GM21447 (cell line): Measurements from ENCODE around the gene APP.

Source experiments
- ATAC-seq: cut with Tn5 transposase; IDR thresholded peaks from one replicate; pipeline ENCODE4 v1.9.1; 2021; ENCODE audit not compliant: unreplicated experiment

The APP gene

DNA sequence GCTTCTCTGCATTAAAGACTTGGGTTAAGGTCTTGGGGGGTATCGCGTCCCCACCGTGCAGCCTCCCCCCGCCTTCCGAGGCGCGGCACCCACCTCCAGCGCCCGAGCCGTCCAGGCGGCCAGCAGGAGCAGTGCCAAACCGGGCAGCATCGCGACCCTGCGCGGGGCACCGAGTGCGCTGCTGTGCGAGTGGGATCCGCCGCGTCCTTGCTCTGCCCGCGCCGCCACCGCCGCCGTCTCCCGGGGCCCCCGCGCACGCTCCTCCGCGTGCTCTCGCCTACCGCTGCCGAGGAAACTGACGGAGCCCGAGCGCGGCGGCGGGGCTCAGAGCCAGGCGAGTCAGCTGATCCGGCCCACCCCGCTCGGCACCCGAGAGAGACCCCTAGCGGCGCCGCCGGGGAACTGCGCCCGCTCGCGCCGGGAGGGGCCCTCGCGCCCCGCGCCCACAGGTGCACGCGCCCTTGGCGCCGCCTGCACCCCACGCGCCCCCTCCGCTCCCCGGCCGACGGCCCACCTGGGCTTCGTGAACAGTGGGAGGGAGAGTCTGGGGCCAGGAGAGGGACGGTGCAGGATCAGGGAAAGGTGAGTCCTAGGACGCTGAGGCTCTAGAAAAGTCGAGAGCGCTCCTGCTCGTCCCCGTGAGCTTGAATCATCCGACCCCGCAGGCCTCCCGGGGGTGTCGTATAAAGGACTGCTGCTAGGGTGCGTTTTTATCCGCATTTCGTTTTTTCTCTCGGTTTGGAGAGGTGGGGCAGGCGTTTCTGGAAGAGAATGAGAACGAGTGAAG, at the start of gene APP:
Gene APP, minus strand, starts transcription at position 300 of the 787 bp plus-strand sequence. Its CDS starts 150 bp downstream, at position 150.
- peak; percentile 62 for ATAC-seq

GRCh38 chr21:26212220-26212619, 41.6 kb upstream of the APP start:
- no peak for ATAC-seq

DNA sequence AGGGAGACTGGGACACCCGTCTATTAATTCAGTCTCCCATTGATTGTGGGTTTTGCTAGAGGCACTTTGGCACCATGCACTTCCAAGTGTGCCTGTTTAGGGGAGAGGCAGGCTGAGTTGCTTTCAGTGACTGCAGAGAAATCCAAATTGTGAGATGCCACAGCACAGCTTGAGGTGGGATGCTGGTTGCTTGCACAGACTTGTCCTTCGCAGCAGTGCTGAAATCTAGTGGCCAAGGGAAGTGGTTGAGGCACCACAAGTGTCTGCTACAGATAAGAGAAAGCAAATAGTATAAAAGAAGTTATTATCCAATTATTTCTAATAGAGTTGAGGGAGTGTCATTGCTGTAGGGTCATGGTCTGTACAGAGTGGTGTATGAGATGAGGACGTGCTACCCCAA, 40.0 kb upstream of the APP start:
- ATAC-seq: no peak

- no peak for ATAC-seq
These were observed 36.5 kb upstream of the APP start for GRCh38 chr21:26207021-26207420.

GRCh38 chr21:26199456-26199855, 28.9 kb upstream of the APP start:
- ATAC-seq: no peak

GRCh38 chr21:26195708-26196107, 25.1 kb upstream of the APP start:
- no peak for ATAC-seq

DNA sequence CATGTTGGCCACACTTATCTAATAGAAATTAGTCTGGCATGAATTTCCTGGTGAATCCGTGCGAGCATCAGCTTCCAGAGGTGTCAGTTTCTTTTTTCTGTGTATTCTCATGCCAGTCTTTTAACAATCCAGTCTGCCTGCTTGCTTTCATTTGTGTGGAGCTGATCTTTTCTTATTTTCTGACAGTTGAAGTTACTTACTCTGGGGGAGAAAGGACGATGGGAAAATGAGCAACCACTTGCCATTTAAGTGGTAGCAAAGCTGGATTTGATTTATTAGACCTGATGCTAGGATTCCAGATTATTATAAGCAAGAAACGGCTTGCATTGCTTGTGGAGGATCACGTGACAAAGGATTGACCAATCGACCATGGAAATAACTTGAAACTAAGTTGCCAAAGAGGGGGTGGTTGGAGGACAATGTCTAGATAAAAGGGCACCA, 24.3 kb upstream of the APP start:
- ATAC-seq: no peak

- no peak for ATAC-seq
These were observed 23.8 kb upstream of the APP start for GRCh38 chr21:26194326-26194725.

- ATAC-seq: no peak
These were observed 21.0 kb upstream of the APP start for GRCh38 chr21:26191609-26192008.

DNA sequence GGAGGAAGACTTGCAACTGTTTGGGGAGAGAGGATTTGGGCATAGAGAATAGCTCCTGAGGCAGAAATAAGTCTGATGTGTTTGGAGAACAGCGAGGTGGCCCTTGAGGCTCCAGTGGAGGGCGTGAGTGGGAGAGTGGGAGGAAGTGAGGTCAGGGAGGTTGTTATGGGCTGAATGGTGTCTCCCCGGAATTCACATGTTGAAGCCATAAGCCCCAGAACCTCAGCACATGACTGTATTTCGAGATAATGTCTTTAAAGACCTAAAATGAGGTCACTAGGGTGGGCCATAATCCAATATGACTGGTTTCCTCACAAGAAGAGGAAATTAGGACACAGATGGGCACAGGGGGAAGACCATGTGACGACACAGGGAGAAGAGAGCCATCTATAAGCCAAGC, 17.9 kb upstream of the APP start:
- no peak for ATAC-seq

GRCh38 chr21:26185446-26185845, 14.9 kb upstream of the APP start:
- ATAC-seq: no peak

DNA sequence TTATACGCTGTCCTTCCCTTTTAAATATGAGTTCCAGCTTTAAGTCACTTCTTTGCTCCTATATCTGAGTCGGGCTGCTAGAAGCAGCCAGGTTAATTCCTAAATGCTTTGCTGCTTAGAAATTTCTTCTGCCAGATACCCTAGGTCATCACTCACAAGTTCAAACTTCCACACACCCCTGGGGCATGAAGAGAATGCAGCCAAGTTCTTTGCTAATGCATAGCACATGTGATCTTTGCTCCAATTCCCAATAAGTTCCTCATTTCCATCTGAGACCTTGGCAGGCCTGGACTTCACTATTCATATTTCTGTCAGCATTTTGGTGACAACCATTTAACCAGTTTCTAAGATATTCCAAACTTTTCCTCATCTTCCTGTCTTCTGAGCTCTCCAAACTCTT, 14.5 kb upstream of the APP start:
- no peak for ATAC-seq

DNA sequence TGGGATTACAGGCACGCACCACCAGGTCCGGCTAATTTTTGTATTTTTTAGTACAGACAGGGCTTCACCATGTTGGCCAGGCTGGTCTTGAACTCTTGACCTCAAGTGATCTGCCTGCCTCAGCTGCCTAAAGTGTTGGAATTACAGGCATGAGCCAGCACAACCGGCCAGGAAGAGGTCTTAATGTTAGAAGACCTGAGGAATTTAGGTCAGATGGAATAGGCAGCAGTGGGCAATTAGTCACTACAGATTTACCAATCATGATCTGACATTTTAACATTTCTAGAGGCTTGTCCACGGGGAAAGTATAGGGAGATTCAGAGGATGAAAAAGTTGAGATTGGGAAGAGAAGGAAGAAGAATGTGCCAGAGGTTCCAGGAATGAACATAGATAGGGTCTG, 8.9 kb upstream of the APP start:
- no peak for ATAC-seq

DNA sequence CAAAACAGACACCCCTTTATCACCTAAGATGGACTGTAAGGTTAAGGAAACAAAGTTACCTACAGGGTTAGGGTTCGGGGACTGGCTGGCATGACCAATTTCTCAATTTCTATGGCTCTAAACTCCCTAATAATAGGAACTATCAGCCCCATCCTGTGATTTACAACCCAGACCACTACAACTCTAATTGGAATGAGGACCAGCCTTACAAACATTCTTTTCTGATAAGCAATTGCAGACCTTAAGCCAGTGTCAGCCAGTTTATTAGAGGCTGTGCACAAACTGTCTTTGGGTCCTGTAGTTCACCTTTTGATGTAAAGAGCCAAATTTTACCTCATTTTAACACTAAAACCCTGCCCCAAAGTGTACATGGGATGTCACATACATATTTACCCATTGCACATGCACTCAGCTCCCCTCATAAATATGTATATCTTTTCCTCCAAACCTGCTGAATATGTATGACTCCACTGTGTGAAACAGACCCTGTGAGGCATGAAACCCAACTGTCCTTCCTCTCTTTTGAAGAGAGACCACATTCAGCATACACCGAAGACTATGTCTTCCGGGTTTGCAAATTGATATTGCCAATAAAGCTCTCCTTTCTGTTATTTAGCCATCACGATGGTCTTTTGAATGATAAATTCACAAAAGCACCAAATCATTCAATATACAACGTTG, 7.3 kb upstream of the APP start:
- ATAC-seq: peak; percentile 66

GRCh38 chr21:26177187-26177586, 6.6 kb upstream of the APP start:
- no peak for ATAC-seq

- no peak for ATAC-seq
These were observed 909 bp upstream of the APP start for GRCh38 chr21:26171258-26172100.

GRCh38 chr21:26169611-26170470, 729 bp downstream of the APP start:
- ATAC-seq: peak; percentile 39

DNA sequence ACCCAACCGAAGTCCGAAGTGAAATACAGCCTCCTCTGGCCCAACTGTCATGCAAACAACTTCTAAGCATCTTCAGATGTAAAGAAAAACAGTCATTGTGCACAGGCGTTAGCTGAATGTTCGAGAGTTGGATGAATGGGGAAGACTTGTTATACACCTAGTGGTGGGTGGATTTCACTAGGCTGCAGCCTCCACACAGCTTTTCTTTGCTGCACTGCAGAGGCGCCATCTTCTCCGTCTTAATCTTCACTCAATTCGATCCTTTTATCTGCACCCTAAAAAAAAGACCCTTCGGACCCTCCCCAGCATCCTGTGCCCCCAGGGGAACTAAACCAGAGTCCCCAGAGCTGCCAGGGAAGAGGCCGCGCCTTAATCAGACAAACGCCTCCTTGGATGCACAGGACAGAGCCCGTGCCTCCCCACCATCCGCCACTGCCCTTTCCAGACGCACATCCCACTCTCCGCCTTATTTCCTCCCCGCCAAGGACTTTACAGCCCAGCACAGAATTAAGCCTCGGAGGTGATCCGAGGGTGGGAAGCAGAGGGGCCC, 1.4 kb downstream of the APP start:
- peak; percentile 69 for ATAC-seq

DNA sequence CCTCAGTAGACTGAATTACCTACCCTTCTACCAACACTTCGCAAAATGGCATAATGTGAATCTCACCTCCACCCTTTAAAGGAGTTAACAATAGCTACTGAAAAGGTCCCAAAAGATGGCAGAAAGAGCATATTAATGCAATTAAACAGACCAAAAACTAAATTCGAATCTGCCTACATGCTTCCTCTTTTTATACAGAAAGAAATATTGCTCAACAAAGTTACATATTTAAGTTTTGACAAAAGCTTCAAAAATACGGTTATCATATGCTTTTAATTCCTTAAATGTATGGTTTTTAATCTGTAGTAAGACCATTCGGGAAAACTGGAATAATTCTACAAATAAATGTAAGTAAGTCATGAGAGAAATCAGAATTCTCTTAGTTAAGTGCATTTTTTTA, 2.2 kb downstream of the APP start:
- no peak for ATAC-seq

- no peak for ATAC-seq
These were observed 3.0 kb downstream of the APP start for GRCh38 chr21:26167593-26167992.
